Psoas muscle (tissue), 8 donors: ENCODE data around the gene ZRANB3. TPM values are rescaled to one million over a fixed set of nuclear protein-coding genes. Genes with fewer than 3 reads are reported as not detected.

Experiments used
- ATAC-seq, 4 donors: fragments of 200-7000 bp; cut with Tn5 transposase; one replicate each; pipeline ENCODE4 v1.9.1; 2020; ENCODE audit warnings: moderate library complexity in 3 of 4, mild to moderate bottlenecking in 2 of 4
- DNase-seq, 2 donors: peaks; one replicate each; pipeline ENCODE4 v3.0.0-alpha.2; 2020
- H3K27ac ChIP-seq: fragments of 200-600 bp; one replicate; pipeline ENCODE4 v1.8.0; 2022
- H3K27me3 ChIP-seq, 3 donors: fragments of 200-600 bp in 1 of 3; one replicate each; pipeline versions ENCODE4 v1.6.1 to v1.8.0; 2013 to 2022; ENCODE audit warnings: low read length in 2 of 3, mild to moderate bottlenecking in 2 of 3, moderate library complexity in 1 of 3; ENCODE audit not compliant: insufficient read depth in 3 of 3
- H3K36me3 ChIP-seq, 2 donors: fragments of 200-600 bp in 1 of 2; one replicate each; pipeline versions ENCODE4 v1.6.1 to v1.8.0; 2013 to 2022; ENCODE audit warnings: low read depth in 1 of 2, mild to moderate bottlenecking in 1 of 2, moderate library complexity in 1 of 2; ENCODE audit not compliant: insufficient read depth in 1 of 2
- H3K4me1 ChIP-seq: fragments of 200-600 bp; one replicate; pipeline ENCODE4 v1.8.0; 2022
- H3K4me3 ChIP-seq: fragments of 200-600 bp; one replicate; pipeline ENCODE4 v1.8.0; 2022; ENCODE audit warnings: mild to moderate bottlenecking
- H3K9me3 ChIP-seq: fragments of 200-600 bp; one replicate; pipeline ENCODE4 v1.8.0; 2022
- WGBS, 3 donors: extraction: QIAGEN DNeasy Blood & Tissue Kit; methylation state at CpG; one replicate each; pipeline versions ENCODE4 v1.1.6 to v1.1.7; 2013; 5-methylcytosine and 5-hydroxymethylcytosine counted together
- intact Hi-C, 2 donors: fragments of 100-400 bp; cut with DNase I; formaldehyde crosslinking; loops; one replicate each; pipeline versions ENCODE4 v1.11.0 to v1.14.2; 2022
- polyA plus RNA-seq, 3 donors: library from polyadenylated mRNA; stranded (reverse); fragments of 200-250 nt; gene quantifications; one replicate each; pipeline ENCODE4 v1.2.3, GENCODE V29; 2013
- total RNA-seq, 4 donors: library from RNA; stranded (reverse); fragmentation: NEBNext Ultra II Directional in 2 of 4; extraction: Animal tissue kit (Norgen Biotek cat#: 25700) in 2 of 4; gene quantifications; one replicate each; pipeline versions ENCODE4 v1.2.1 to v1.2.4, GENCODE V29; 2021 to 2023
- TF ChIP-seq, protein P1 (sequence below): fragments of 200-600 bp; IDR thresholded peaks from one replicate; pipeline ENCODE4 v1.8.0; 2022; ENCODE audit warnings: antibody characterized with exemption
- donor health status: healthy with polysubstance abuse.
- donor health status: DM: no; HTN: no; CAD: no; lungs with moderate emphysema.
- donor health status: Bipolar disorder and iron deficiency.
- donor health status: healthy.
- donor health status: DM: yes; HTN: yes; CAD: no.
- donor health status: DM: no; HTN: no; CAD: no.
- donor health status: DM: no; HTN: no; CAD: no.
- donor health status: DM: yes; HTN: yes; CAD: no.

The ZRANB3 gene
- total and polyA plus RNA-seq, 7 donors, result 1.3 to 6.4 (median 4.0) TPM

DNA sequence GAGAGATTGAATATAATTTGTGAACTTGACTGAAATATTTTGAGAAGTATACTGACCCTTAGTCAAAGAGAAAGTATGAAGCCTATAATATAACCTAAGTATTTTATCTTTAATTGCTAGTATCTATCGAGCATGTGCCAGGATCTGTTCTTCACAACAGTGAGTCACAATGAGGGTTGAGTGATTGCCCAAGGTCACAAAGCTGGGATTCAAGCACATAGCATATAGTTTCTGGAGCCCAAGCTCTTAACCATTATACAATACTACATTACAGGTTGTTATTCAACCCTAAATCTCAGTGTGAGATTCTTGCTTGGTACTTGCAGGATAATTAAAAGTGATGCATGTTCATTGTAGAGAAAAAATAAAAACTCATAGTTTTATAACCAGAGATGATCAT is 381.8 kb downstream of the ZRANB3 start:
- intact Hi-C loops, result no loop called here

DNA sequence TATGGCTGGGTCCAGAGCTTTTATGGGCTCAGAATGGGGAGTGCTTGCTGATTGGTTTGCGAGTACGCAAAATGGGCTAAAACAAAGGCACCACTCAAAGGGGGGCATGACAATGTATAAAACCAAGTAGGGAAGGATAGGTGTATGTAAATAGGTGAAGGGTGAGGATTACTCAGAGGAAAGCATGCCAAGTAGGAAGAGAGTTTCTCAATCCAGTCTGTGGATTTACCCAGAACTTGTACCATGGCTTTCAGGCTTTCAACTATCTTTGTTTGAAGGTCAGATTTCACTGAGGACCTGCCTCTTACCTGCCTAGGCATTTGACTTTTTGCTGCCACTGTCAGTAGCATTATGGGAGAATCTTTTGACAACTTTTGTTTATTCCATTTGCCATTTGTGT is 386.7 kb downstream of the ZRANB3 start:
- ATAC-seq, result no peak
- DNase-seq, result no peak
- Histone ChIP-seq H3K36me3 (peaks cover 3 to 47% of the 10 kb centered on the region in 2 donors), H3K27me3 (no peaks in the 10 kb centered on the region), H3K27ac (no peak overlapping the region), H3K4me3 (no peak overlapping the region), H3K9me3 (peaks cover 22% of the 10 kb centered on the region), H3K4me1 (no peaks in the 10 kb centered on the region)
- intact Hi-C loops, result no loop called here
- WGBS, 3 donors, result 98 to 100% (median 98%) methylated on average over 2 of the region's 2 CpGs
- TF ChIP-seq, protein P1, sequence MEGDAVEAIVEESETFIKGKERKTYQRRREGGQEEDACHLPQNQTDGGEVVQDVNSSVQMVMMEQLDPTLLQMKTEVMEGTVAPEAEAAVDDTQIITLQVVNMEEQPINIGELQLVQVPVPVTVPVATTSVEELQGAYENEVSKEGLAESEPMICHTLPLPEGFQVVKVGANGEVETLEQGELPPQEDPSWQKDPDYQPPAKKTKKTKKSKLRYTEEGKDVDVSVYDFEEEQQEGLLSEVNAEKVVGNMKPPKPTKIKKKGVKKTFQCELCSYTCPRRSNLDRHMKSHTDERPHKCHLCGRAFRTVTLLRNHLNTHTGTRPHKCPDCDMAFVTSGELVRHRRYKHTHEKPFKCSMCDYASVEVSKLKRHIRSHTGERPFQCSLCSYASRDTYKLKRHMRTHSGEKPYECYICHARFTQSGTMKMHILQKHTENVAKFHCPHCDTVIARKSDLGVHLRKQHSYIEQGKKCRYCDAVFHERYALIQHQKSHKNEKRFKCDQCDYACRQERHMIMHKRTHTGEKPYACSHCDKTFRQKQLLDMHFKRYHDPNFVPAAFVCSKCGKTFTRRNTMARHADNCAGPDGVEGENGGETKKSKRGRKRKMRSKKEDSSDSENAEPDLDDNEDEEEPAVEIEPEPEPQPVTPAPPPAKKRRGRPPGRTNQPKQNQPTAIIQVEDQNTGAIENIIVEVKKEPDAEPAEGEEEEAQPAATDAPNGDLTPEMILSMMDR, result no peak

More for the DNA sequence above, 381.8 kb downstream of the ZRANB3 start:
- DNase-seq (no peak), ATAC-seq (peak in 2 of 4 donors; percentile 56 to 61)
- WGBS, 3 donors, result 71 to 85% (median 83%) methylated on average over 1 of the region's 1 CpG
- Histone ChIP-seq H3K27me3 (no peaks in the 10 kb centered on the region), H3K36me3 (peaks cover 11 to 54% of the 10 kb centered on the region in 2 donors), H3K9me3 (no peaks in the 10 kb centered on the region), H3K4me1 (no peaks in the 10 kb centered on the region), H3K4me3 (no peak overlapping the region), H3K27ac (no peak overlapping the region)
- TF ChIP-seq, protein P1, result no peak

GRCh38 chr2:135142323-135142722 is 388.7 kb downstream of the ZRANB3 start:
- Histone ChIP-seq H3K27ac (no peak overlapping the region), H3K36me3 (peaks cover 3 to 67% of the 10 kb centered on the region in 2 donors), H3K27me3 (no peaks in the 10 kb centered on the region), H3K4me3 (no peak overlapping the region), H3K4me1 (no peaks in the 10 kb centered on the region), H3K9me3 (peaks cover 22% of the 10 kb centered on the region)
- DNase-seq (no peak), ATAC-seq (no peak)
- intact Hi-C loops, result no loop called here
- TF ChIP-seq, protein P1, result no peak
- 91 to 99% (median 96%) methylated on average over 1 of the region's 1 CpG for WGBS, 3 donors

DNA sequence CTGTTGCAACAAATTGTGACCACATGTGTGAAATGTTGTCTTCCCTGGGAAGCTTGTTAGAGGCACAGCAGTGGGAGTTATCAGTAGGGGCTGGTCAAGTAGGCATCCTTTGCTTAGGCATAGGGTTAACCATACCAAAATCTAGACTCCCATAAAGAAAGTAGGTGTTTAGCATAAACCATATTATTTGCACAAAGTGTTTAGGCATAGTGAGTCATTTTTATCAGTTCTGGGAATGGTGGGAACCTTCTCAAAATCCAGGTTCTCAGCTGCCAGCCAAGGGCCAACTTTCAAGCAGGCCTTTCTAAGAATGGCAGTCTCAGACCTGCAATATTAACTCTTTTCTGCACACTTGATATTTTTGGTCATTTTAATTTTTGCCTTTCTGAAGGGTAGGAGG is 390.4 kb downstream of the ZRANB3 start:
- H3K9me3 ChIP-seq, result peaks cover 22% of the 10 kb centered on the region
- no peaks in the 10 kb centered on the region for H3K27me3 ChIP-seq
- peaks cover 7 to 80% of the 10 kb centered on the region in 2 donors for H3K36me3 ChIP-seq
- no peak overlapping the region for H3K27ac ChIP-seq
- no peak overlapping the region for H3K4me3 ChIP-seq
- TF ChIP-seq, protein P1, result no peak
- no peak for ATAC-seq
- no peaks in the 10 kb centered on the region for H3K4me1 ChIP-seq
- DNase-seq, result no peak
- intact Hi-C loops, result no loop called here

DNA sequence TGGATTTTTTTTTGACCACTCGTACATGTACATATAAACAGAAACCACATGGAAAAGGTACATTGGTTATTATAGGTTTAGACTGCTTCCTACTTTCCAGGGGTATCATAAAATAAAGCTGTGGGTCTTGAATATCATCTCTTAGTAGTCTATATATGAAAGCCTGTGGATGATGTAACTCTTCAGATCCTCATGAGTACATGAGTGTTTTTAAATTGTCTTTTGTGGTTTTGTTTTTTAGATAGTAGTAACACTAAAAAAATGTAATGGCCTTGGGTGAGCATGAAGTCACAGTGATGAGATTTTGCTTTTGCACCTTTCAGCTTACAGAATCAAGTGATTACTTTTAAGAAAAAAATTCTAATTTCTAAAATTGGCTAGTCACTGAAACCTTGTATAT is 398.7 kb downstream of the ZRANB3 start:
- WGBS, 3 donors, result 89 to 91% (median 91%) methylated on average over 1 of the region's 1 CpG
- no peaks in the 10 kb centered on the region for H3K9me3 ChIP-seq
- no peak overlapping the region for H3K27ac ChIP-seq
- H3K4me3 ChIP-seq, result no peak overlapping the region
- peaks cover 6 to 94% of the 10 kb centered on the region in 2 donors for H3K36me3 ChIP-seq
- DNase-seq (no peak), ATAC-seq (no peak)
- H3K4me1 ChIP-seq, result no peaks in the 10 kb centered on the region
- H3K27me3 ChIP-seq, result no peaks in the 10 kb centered on the region
- TF ChIP-seq, protein P1, result no peak
- intact Hi-C loops, result no loop called here
